IMR-90 (cell line): ENCODE data around the gene ADGRD1. TPM values are rescaled to one million over a fixed set of nuclear protein-coding genes. Genes with fewer than 3 reads are reported as not detected.

ENCODE experiments used
- ATAC-seq: fragments of 200-7000 bp; cut with Tn5 transposase; 2 replicates; pipeline ENCODE4 v1.9.1; 2020; ENCODE audit warnings: low read depth, mild to moderate bottlenecking, moderate library complexity
- BruUV-seq: library from RNA; stranded (reverse); fragments of 400-500 nt; replicated peaks from 2 replicates; lab custom pipeline; 2021; lab: Mats Ljungman, UMichigan
- CTCF ChIA-PET: fragments of 300-600 bp; formaldehyde crosslinking; extraction: SDS; loops from one replicate; lab custom pipeline; 2021; ENCODE audit warnings: antibody characterized with exemption; lab: Yijun Ruan, JAX
- POLR2A ChIA-PET: fragments of 300-600 bp; sonication (Branson Sonifier 250); formaldehyde crosslinking; loops from one replicate; lab custom pipeline; 2022; ENCODE audit warnings: antibody characterized with exemption; ENCODE audit not compliant: unreplicated experiment; lab: Charles Lee
- DNase-seq: peaks from one replicate; pipeline ENCODE4 v3.0.0; 2013
- H2AFZ ChIP-seq: replicated peaks from 2 replicates; pipeline ENCODE3; 2013; ENCODE audit warnings: low read length, mild to moderate bottlenecking; ENCODE audit not compliant: poor library complexity
- H2AK5ac ChIP-seq: 2 replicates; pipeline ENCODE4 v1.6.1; 2013; ENCODE audit warnings: low read depth, low read length, inconsistent platforms
- H2AK9ac ChIP-seq: replicated peaks from 2 replicates; pipeline ENCODE3; 2013; ENCODE audit warnings: mild to moderate bottlenecking, low read depth, low read length, moderate library complexity; ENCODE audit not compliant: poor library complexity
- H2BK120ac ChIP-seq: 2 replicates; pipeline ENCODE4 v1.6.1; 2013; ENCODE audit warnings: low read depth, low read length, inconsistent platforms
- H2BK15ac ChIP-seq: 3 replicates; pipeline ENCODE4 v1.6.1; 2013; ENCODE audit warnings: low read depth, low read length, inconsistent platforms
- H2BK20ac ChIP-seq: 2 replicates; pipeline ENCODE4 v1.6.1; 2013; ENCODE audit warnings: low read depth, mild to moderate bottlenecking, inconsistent platforms, low read length, moderate library complexity
- H2BK5ac ChIP-seq: 2 replicates; pipeline ENCODE4 v1.6.1; 2013; ENCODE audit warnings: mild to moderate bottlenecking, low read depth, low read length, inconsistent platforms; ENCODE audit not compliant: poor library complexity, severe bottlenecking
- H3K14ac ChIP-seq: replicated peaks from 2 replicates; pipeline ENCODE4 v1.6.1; 2013; ENCODE audit warnings: low read depth, low read length, inconsistent platforms
- H3K18ac ChIP-seq: 2 replicates; pipeline ENCODE4 v1.6.1; 2013; ENCODE audit warnings: low read depth, low read length, control low read depth
- H3K23ac ChIP-seq: 2 replicates; pipeline ENCODE4 v1.6.1; 2013; ENCODE audit warnings: low read depth, low read length, inconsistent platforms
- H3K27ac ChIP-seq: 2 replicates; pipeline ENCODE4 v1.5.1; 2013; ENCODE audit warnings: mild to moderate bottlenecking, control low read depth, low read length; ENCODE audit not compliant: insufficient read depth
- H3K27me3 ChIP-seq: 2 replicates; pipeline ENCODE4 v1.6.1; 2013; ENCODE audit warnings: low read length; ENCODE audit not compliant: control insufficient read depth, insufficient read depth
- H3K36me3 ChIP-seq: 2 replicates; pipeline ENCODE4 v1.6.1; 2013; ENCODE audit warnings: low read length, mixed read lengths; ENCODE audit not compliant: control insufficient read depth, insufficient read depth
- H3K4ac ChIP-seq: 2 replicates; pipeline ENCODE4 v1.6.1; 2013; ENCODE audit warnings: low read depth, low read length, inconsistent platforms
- H3K4me1 ChIP-seq: 2 replicates; pipeline ENCODE4 v1.6.1; 2013; ENCODE audit warnings: low read length, mixed read lengths; ENCODE audit not compliant: control insufficient read depth, insufficient read depth
- H3K4me2 ChIP-seq: 2 replicates; pipeline ENCODE4 v1.6.1; 2013; ENCODE audit warnings: low read depth, mild to moderate bottlenecking, control low read depth, low read length, moderate library complexity
- H3K4me3 ChIP-seq: 2 replicates; pipeline ENCODE4 v1.5.1; 2013; ENCODE audit warnings: low read depth, mild to moderate bottlenecking, control low read depth, low read length, moderate library complexity; ENCODE audit not compliant: insufficient read depth
- H3K56ac ChIP-seq: 2 replicates; pipeline ENCODE4 v1.6.1; 2013; ENCODE audit warnings: low read length, inconsistent platforms; ENCODE audit not compliant: insufficient read depth; ENCODE audit errors: extremely low read depth
- H3K79me1 ChIP-seq, 2 experiments: 2 replicates each; pipeline ENCODE4 v1.6.1; 2013; ENCODE audit warnings: low read length in 2 of 2, inconsistent platforms in 1 of 2, low read depth in 1 of 2
- H3K9ac ChIP-seq: 2 replicates; pipeline ENCODE4 v1.6.1; 2013; ENCODE audit warnings: low read depth, low read length, control low read depth
- H3K9me1 ChIP-seq: 2 replicates; pipeline ENCODE4 v1.6.1; 2013; ENCODE audit warnings: low read length, inconsistent platforms; ENCODE audit not compliant: insufficient read depth
- H3K9me3 ChIP-seq: 2 replicates; pipeline ENCODE4 v1.6.1; 2013; ENCODE audit warnings: low read length; ENCODE audit not compliant: control insufficient read depth, insufficient read depth
- H4K20me1 ChIP-seq: 2 replicates; pipeline ENCODE4 v1.6.1; 2013; ENCODE audit warnings: low read length, inconsistent platforms; ENCODE audit not compliant: insufficient read depth
- H4K5ac ChIP-seq: 2 replicates; pipeline ENCODE4 v1.6.1; 2013; ENCODE audit warnings: mild to moderate bottlenecking, low read depth, low read length, control low read depth
- H4K8ac ChIP-seq, 2 experiments: 2 replicates each; pipeline ENCODE4 v1.6.1; 2013; ENCODE audit warnings: low read depth in 2 of 2, low read length in 2 of 2, control low read depth in 1 of 2, inconsistent platforms in 1 of 2
- H4K91ac ChIP-seq: 2 replicates; pipeline ENCODE4 v1.6.1; 2013; ENCODE audit warnings: low read depth, low read length, inconsistent platforms; ENCODE audit not compliant: insufficient read depth
- BHLHE40 ChIP-seq: fragments of 150-350 bp; IDR thresholded peaks from 2 replicates; pipeline ENCODE4 v1.6.1; 2016; ENCODE audit warnings: mild to moderate bottlenecking, low read depth, low read length
- CEBPB ChIP-seq: IDR thresholded peaks from 2 replicates; pipeline ENCODE4 v1.6.1; 2012; ENCODE audit warnings: low read depth, low read length, improper control_type of control experiment
- FOS ChIP-seq: fragments of 150-350 bp; IDR thresholded peaks from 2 replicates; pipeline ENCODE4 v1.6.1; 2016; ENCODE audit warnings: low read depth, low read length
- MXI1 ChIP-seq: IDR thresholded peaks from 2 replicates; pipeline ENCODE4 v1.6.1; 2012; ENCODE audit warnings: low read depth, mild to moderate bottlenecking, low read length, moderate library complexity, borderline replicate concordance
- NFE2L2 ChIP-seq: fragments of 150-350 bp; IDR thresholded peaks from 2 replicates; pipeline ENCODE4 v1.6.1; 2016; ENCODE audit warnings: low read depth, mild to moderate bottlenecking, low read length
- POLR2A ChIP-seq: IDR thresholded peaks from 2 replicates; pipeline ENCODE4 v1.6.1; 2012; ENCODE audit warnings: mild to moderate bottlenecking, low read depth, low read length
- RAD21 ChIP-seq: IDR thresholded peaks from 2 replicates; pipeline ENCODE4 v1.6.1; 2012; ENCODE audit warnings: low read length, improper control_type of control experiment
- RCOR1 ChIP-seq: IDR thresholded peaks from 2 replicates; pipeline ENCODE4 v1.6.1; 2012; ENCODE audit warnings: mild to moderate bottlenecking, low read length, improper control_type of control experiment; ENCODE audit not compliant: insufficient replicate concordance
- RFX5 ChIP-seq: IDR thresholded peaks from 2 replicates; pipeline ENCODE4 v1.8.0; 2012; ENCODE audit warnings: low read depth, mild to moderate bottlenecking, low read length, moderate library complexity
- SMC3 ChIP-seq: fragments of 150-350 bp; IDR thresholded peaks from 2 replicates; pipeline ENCODE4 v1.6.1; 2016; ENCODE audit warnings: low read depth, mild to moderate bottlenecking, antibody characterized with exemption, low read length, moderate library complexity
- whole genome bisulfite sequencing, 2 experiments: methylation state at CpG; one replicate each; pipeline versions ENCODE4 v1.1.5 to v1.1.7; 2013; ENCODE audit warnings: missing lambda C conversion rate in 2 of 2; ENCODE audit not compliant: insufficient read length in 1 of 2; ENCODE audit errors: extremely low coverage in 2 of 2; 5-methylcytosine and 5-hydroxymethylcytosine counted together
- dilution Hi-C: fragments of 300-500 bp; cut with HindIII; formaldehyde crosslinking; loops from one replicate; pipeline ENCODE4 v1.14.3; 2018; ENCODE audit warnings: low sequenced_read_pairs; ENCODE audit not compliant: unreplicated experiment
- in situ Hi-C: fragments of 300-500 bp; cut with MboI; formaldehyde crosslinking; loops from 3 replicates; pipeline ENCODE4 v1.14.3; 2019; ENCODE audit warnings: low sequenced_read_pairs, inconsistent platforms, mixed read lengths
- intact Hi-C: fragments of 100-400 bp; cut with micrococcal nuclease; formaldehyde crosslinking; loops from 2 replicates; pipeline ENCODE4 v1.10.0; 2022
- polyA plus RNA-seq, 3 experiments: library from polyadenylated mRNA; depleted of rRNA; stranded (reverse); fragments of >200 nt; gene quantifications; 2 replicates each; pipeline ENCODE4 v1.2.3, GENCODE V29; 2012; ENCODE audit warnings: low replicate concordance in 1 of 3
- total RNA-seq: library from RNA; depleted of rRNA; stranded (reverse); fragments of >200 nt; gene quantifications from 2 replicates; pipeline ENCODE4 v1.2.3, GENCODE V29; 2012
- TF ChIP-seq, protein P1 (sequence below): conservative IDR thresholded peaks from 2 replicates; pipeline ENCODE4 v1.5.1; 2012; ENCODE audit warnings: mild to moderate bottlenecking, low read depth, low read length, improper control_type of control experiment
- TF ChIP-seq, protein P2 (sequence below): fragments of 150-350 bp; IDR thresholded peaks from 2 replicates; pipeline ENCODE4 v1.6.1; 2016; ENCODE audit warnings: low read depth, mild to moderate bottlenecking, low read length, moderate library complexity, borderline replicate concordance

The ADGRD1 gene
- total and polyA plus RNA-seq, 2 of the 4 experiments (the other 2 are of a cell fraction), result not detected

DNA sequence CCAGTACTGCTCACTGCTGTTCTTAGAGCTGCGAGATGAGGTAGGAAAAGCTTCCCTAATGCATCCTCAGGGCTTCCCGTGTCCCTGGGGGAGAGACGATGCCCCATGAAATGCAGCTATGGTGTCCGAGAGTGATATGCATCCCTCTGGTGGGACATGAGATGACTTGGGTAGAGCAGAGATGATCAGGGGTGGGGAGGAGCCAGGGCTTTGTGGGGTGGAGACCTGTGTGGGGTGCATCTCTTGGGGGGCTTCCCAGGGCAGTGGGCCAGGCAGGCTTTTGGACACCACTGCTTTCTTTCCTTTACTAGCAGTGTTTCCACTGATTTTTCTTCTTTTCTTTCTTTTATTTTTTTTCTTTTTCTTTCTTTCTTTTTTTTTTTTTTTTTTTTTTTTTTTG, 147.3 kb downstream of the ADGRD1 start:
- DNase-seq (no peak), ATAC-seq (no peak)
- H2BK20ac ChIP-seq, result no peak overlapping the region
- H3K9me1 ChIP-seq, result no peaks in the 10 kb centered on the region
- H4K5ac ChIP-seq, result no peak overlapping the region
- H3K9me3 ChIP-seq, result peaks cover 55% of the 10 kb centered on the region
- H3K4me3 ChIP-seq, result no peak overlapping the region
- H3K27me3 ChIP-seq, result no peaks in the 10 kb centered on the region
- no peak overlapping the region for H4K8ac ChIP-seq
- H2AFZ ChIP-seq, result no peak overlapping the region
- dilution Hi-C loops, result no loop called here
- H3K27ac ChIP-seq, result no peak overlapping the region
- no peaks in the 10 kb centered on the region for H3K36me3 ChIP-seq
- ChIA-PET CTCF (no interaction called here), POLR2A (no interaction called here)
- H2BK5ac ChIP-seq, result no peak overlapping the region
- H4K91ac ChIP-seq, result no peak overlapping the region
- no CpG with 5 or more reads among the region's 4 CpGs for WGBS, 2 experiments
- H3K56ac ChIP-seq, result no peak overlapping the region
- H3K4me2 ChIP-seq, result no peak overlapping the region
- no peak overlapping the region for H3K9ac ChIP-seq
- no peak overlapping the region for H2AK9ac ChIP-seq
- no peaks in the 10 kb centered on the region for H4K20me1 ChIP-seq
- intact Hi-C loops, result no loop called here
- H2BK120ac ChIP-seq, result no peak overlapping the region
- no TSS peak for BruUV-seq
- no peak overlapping the region for H3K14ac ChIP-seq
- no peak overlapping the region for H2AK5ac ChIP-seq
- no peak overlapping the region for H3K4ac ChIP-seq
- no peaks in the 10 kb centered on the region for H3K79me1 ChIP-seq
- in situ Hi-C loops, result loop anchor here (25.0 kb wide), 1 partner anchor 736 kb away; the partner anchor contains the start of gene MMP17
- no peak overlapping the region for H3K18ac ChIP-seq
- no peaks in the 10 kb centered on the region for H3K4me1 ChIP-seq
- no peak overlapping the region for H3K23ac ChIP-seq
- no peak overlapping the region for H2BK15ac ChIP-seq
- TF ChIP-seq NFE2L2, result no peak
- TF ChIP-seq SMC3, result no peak
- no peak for TF ChIP-seq FOS
- TF ChIP-seq BHLHE40, result no peak
- TF ChIP-seq RCOR1, result no peak
- TF ChIP-seq RAD21, result no peak
- TF ChIP-seq, protein P1, sequence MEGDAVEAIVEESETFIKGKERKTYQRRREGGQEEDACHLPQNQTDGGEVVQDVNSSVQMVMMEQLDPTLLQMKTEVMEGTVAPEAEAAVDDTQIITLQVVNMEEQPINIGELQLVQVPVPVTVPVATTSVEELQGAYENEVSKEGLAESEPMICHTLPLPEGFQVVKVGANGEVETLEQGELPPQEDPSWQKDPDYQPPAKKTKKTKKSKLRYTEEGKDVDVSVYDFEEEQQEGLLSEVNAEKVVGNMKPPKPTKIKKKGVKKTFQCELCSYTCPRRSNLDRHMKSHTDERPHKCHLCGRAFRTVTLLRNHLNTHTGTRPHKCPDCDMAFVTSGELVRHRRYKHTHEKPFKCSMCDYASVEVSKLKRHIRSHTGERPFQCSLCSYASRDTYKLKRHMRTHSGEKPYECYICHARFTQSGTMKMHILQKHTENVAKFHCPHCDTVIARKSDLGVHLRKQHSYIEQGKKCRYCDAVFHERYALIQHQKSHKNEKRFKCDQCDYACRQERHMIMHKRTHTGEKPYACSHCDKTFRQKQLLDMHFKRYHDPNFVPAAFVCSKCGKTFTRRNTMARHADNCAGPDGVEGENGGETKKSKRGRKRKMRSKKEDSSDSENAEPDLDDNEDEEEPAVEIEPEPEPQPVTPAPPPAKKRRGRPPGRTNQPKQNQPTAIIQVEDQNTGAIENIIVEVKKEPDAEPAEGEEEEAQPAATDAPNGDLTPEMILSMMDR, result no peak
- no peak for TF ChIP-seq CEBPB
- TF ChIP-seq RFX5, result no peak
- no peak for TF ChIP-seq MXI1
- TF ChIP-seq, protein P2, sequence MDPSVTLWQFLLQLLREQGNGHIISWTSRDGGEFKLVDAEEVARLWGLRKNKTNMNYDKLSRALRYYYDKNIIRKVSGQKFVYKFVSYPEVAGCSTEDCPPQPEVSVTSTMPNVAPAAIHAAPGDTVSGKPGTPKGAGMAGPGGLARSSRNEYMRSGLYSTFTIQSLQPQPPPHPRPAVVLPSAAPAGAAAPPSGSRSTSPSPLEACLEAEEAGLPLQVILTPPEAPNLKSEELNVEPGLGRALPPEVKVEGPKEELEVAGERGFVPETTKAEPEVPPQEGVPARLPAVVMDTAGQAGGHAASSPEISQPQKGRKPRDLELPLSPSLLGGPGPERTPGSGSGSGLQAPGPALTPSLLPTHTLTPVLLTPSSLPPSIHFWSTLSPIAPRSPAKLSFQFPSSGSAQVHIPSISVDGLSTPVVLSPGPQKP, result no peak
- no peak for TF ChIP-seq POLR2A
